Stimulated activated CD4-positive, alpha-beta T cell treated with anti-CD3 and anti-CD28 coated beads, TNF-alpha, amount 100 ng/mL, for 48 hours (primary cell): Measurements from ENCODE around the gene MFSD12.

Experiments used
- DNase-seq, 3 donors: peaks; one replicate each; pipeline ENCODE4 v3.0.0-alpha.2; 2020; ENCODE audit warnings: low read depth in 3 of 3

Gene MFSD12

DNA sequence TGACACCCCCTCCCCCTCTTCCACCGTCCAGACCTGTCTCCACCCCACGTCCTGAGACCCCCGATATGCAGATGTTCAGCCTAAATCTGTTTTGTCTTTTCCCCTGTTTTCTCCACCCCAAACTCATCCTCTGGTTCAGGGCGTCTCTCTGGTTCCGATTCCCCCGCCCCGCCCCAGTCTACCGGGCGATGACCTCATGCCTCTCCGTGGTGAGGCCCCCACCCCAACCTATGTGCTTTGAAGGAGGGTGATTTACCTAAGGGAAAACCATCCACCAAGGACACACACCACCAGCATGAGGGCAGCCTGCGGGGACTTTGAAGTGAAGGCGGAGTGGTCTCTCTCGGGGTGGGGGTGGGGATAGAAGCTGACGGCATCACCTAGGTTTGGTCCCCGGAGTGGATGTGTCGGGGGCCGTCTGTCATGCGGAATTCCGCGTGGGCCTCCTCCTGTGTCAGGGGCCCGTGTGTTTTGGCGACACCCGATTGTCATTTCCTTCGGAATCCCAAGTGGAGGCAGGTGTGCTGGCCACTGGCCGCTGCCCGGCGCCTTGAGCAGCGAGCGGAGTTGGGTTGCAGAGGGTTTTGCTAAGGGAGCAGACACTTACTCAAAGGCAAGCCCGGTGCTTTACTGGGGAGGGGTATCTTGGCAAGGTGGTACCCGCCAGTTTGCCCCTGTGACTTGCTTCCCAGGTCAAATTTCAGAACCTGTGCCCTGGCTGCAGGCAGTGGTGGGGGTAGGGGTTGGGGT lies 49.8 kb downstream of the MFSD12 start:
- peak in 1 of 3 donors; percentile 25 for DNase-seq

DNA sequence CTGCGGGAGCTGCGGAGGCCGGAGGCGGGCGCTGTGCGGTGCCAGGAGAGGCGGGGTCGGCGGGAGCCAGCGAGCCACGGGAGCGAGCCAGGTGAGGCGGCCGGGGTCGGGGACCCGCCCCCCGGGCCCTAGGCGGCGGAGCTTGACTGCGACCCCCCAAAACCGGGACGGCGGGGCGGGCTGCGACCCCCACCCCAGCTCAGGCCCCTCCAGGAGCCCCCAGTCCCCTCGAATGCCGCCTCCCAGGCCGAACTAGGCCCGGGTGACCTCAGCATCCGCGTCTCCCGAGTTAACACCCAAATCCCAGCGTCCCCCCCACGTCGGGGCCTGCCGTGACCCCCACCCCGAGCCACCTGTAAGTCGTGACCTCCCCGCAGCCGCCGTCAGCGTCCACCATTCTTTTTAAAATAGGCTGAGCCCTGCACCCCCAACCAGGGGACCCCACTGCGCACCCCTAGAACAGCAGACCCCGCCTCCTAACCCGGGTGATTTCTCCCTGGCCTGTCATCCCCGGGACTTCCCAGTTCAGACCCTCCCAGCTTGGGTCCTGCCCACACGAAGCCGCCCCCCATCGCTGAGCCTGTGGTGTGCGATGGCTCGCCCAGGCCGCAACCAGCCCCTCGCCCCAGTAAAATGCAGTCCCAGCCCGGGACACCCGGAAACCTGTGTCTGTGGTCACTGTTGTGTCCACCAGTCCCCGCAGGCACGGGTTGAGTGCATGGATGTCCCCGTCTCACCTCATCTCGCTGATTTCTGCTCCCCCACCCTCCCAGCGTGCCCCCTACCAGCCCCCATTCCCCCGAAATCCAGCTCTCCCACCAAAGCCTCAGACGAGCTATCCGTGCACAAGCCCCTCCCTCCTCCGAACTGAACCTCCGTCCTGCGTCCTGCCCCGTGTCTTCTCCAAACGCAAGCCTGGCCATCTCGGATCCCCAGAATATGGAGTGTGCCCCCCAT lies 50.7 kb downstream of the MFSD12 start:
- no peak for DNase-seq

DNA sequence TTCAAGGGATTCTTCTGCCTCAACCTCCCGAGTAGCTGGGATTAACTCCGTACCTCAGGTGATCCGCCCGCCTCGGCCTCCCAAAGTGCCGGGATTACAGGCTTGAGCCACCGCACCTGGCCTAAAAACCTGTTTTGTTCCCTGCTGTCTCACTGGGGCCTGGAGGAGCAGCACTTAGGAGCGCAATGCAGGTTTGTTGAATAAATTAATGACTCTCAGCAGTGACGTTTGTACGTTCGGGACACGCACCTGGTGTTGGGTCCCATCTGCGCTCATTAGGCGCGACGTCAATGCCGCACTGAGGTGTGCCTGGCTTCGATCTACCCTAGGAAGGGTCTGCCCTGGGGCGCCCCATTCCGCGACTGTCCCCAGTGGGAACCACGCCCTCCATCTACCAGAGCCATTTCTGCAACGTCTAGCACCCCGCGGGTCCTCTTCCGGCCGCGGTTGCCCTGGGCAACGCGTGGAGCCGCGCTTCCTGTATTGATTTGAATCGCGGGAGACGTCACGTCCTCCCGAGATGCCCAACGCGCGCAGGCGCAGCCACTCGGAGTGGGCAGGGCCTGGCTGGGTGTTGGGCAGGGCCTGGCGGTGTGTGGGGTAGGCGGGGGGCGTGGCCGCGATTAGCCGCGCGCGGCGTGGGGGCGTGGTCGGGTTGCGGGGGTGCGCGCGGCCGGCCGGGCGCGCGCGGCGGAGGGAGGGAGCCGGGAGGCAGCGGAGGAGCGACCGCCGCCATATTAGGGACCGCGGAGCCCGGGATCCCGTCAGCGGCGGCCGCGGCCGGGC lies 51.6 kb downstream of the MFSD12 start, which contains the start of gene FZR1:
Gene FZR1, plus strand, starts transcription at position 714 of the 786 bp plus-strand sequence. CDS start 16,679 bp downstream, outside the sequence.
- DNase-seq, result peak; percentile 99

DNA sequence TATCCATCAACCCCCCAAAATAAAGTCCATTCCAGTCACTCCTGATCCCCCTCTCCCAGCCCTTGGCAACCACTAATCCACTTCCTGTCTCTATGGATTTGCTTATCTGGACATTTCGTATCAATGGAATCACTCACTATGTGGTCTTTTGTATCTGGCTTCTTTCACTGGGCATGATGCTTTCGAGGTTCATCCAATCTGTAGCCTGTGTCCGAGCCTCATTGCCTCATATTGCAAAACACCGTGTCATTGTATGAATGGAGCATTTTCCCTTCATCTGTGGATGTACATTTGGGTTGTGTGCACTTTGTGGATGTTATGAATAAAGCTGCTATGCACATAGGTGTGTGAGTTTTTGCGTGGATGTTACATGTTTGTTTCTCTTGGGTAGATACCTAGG lies 52.7 kb downstream of the MFSD12 start:
- DNase-seq, result no peak

DNA sequence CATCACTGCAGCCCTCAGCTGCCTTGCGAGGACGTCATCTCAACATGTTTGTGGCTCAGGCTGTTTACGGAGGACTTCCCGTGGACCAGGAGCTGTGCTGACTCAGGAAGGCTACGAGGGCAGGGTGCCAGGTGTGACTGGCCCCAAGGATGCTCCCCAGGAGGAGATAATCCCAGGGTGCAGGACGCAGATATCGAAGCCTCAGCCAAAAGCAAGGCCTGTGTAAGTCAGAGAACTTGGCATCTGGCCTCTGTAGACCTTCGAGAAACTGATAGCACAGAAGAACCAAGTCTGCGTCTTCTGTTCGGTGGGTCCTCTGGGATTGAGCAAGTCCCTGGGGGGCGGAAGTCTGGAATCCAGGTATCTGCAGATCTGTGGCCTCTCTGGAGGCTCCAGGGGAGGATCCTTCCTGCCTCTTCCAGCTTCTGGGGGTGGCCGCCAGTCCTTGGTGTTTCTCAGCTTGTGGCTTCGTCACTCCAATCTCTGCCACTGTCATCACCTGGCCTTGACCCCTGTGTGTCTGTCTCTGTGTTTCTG lies 54.3 kb downstream of the MFSD12 start:
- DNase-seq, result no peak

DNA sequence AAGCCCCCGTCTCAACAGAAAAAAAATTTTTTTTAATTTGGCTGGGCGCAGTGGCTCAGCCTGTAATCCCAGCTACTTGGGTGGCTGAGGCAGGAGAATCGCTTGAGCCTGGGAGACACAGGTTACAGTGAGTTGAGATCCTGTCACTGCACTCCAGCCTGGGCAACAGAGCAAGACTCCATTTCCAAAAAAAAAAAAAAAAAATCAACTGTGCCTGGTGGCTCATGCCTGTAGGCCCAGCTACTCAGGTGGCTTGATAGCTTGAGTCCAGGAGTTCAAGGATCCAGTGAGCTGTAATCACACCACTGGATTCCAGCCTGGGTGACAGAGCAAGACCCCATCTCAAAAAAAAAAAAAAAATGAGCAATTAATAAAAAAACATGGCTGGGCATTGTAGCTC lies 55.6 kb downstream of the MFSD12 start:
- DNase-seq, result no peak

DNA sequence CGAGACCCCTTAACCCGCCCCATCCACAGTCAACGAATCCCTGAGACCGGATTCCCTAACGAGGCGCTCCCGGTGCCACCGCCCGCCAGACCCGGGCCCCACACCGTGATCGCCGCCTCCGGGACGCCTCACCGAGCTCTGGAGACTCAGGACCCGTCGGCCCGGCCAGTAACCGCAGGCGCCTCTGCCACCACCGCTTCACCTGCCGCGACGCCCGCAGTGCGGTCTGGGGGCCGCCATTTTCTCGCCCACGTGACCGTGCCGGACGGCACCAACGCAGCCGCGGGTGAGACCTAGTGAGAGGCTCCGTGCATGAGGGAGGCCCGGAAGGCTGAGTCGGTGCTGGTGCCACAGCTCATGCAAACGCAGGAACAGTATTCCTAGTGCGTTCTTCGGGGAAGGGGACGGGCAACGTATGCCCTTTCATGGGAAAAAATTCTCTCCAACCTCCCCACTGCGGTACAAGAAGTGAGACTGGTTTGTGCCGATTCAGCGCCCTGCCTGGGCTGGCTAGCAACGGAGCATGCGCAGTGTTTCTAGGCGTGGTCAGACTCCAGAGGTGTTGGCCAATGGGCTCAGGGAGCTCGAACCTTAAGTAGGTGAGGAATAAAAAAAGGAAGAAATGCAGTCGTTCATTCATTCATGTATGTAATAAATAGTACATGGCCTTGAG lies 56.8 kb downstream of the MFSD12 start, which contains the start of gene DOHH:
Gene DOHH, minus strand, starts transcription at position 246 of the 673 bp plus-strand sequence. CDS start 3,860 bp downstream, outside the sequence.
- DNase-seq, result peak; percentile 90 to 96 (median 94)

DNA sequence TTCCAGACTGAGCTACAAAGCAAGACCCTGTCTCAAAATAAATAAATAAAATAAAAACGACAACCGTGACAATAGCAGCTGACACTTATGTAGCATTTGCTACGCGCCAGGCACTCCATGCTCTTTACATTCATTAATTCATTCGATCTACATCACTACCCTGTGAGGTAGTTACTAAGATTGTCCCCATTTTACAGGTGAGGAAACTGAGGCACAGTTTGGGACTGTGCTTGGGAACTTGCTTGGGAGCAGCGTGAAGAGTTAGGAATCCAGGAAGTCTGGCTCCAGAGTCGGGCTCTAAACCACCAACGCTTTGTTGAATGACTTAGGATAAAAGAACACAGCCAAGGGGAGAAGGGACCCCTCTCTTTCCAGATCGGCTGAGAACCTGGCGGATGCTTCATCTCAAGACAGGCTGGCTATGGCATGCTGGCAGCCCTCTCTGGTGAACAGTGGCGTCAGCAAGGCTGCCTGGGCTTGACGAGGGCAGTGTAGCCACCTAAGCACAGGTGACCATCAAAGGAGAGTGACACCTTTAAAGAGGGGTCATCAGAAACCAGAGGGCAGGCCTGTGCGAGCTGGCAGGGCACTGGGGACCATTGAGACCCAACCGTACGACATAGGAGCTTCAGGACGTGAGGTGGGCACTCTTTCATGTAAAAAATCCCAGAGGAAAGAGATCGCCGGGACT lies 57.5 kb downstream of the MFSD12 start:
- DNase-seq, result no peak

DNA sequence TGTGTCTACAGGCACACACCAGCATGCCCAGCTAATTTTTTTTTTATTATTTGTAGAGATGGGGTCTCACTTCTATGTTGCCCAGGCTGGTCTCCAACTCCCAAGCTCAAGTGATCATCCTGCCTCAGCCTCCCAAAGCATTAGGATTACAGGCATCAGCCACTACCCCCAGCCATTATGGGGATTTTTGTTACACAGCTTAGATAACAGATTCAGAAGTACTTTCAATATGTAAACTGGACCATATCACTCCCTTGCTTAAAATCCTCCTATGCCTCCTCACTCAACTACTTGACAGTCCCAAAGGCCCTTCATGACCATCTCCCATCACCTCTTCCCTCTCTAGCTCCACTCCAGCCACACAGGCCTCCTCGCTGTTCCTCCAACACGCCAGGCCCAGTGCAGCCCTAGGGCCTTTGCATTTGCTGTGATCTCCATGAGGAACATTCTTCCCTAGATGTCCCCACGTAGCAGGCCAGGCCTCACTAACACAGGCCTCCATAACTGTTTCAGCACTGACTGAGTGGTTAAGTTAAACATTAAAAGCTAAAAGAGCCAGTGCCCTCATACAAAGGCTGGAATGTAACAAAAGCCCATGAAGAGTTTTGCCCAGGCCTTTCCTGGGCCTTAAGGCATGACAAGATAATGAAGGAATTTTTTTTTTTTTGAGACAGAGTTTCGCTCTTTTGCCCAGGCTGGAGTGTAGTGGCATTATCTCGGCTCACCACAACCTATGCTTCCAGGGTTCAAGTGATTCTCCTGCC lies 59.4 kb downstream of the MFSD12 start:
- no peak for DNase-seq

DNA sequence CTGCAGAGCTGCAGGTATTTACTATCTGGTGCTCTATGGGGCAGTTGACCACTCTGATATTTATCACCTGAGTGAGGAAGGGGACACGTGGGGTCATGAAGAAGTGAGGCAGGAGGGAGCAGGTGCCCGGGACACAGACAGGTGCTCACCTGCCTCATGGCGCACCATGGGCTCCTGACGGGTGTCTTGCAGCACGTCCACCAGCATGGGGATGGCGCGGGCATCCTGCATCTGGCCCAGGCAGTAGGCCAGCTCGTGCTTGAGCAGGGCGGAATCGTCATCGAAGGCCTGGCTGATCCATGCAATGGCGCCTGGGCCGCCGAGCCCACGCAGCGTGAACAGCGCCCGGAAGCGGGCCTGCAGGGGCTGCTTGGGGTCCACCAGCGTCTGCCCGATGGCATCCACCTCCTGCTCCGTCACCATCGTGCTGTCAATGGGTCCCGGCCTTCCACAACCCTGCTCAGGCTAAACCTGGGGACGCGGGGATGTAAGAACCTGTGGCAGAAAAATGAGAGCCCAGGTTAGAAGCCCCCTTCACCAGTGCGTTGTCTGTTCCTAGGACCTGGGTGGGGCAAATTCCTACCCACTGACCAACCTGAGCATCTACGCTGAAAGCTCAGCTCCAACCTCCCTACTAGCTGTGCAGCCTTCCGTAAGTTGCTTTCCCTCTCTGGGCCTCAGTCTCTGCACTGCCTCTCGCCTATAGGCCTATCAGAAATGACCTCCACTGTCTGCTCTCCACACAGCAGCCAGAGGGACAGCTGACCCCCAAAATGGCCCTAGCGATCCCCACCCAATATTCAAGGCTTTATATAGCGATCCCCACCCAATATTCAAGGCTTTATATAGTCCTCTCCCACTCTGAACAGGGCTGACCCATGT lies 60.8 kb downstream of the MFSD12 start:
- no peak for DNase-seq

DNA sequence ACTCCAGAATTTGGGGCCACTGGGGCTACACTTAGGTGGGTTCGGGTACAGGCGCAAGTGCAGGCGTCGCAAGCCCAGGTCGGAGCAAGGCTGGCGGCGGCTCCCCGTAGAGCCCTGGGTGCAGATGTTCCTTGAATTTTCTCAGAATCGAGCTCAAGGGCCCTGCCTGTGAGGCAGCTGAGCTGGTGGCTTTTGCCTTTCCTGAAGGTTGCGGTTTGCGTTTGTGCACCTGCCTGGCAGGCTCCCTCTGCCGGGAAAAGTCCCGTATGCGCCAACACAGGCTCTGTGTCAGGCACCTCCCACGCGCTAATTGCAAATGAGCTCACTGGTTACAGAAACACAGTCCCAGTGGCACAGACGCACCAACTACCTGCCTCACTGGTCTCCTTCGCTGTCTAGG lies 62.8 kb downstream of the MFSD12 start:
- DNase-seq, result peak in 2 of 3 donors; percentile 47 to 63
